Skeletal muscle tissue (tissue), 4 donors: ENCODE measurements around the gene INPPL1. TPM values are rescaled to one million over a fixed set of nuclear protein-coding genes. Genes with fewer than 3 reads are reported as not detected.
A peak's percentile ranks its signal among the peaks of the same experiment; 100 is the strongest.

ENCODE experiments used
- H3K27ac ChIP-seq: one replicate; pipeline ENCODE4 v1.7.0; 2013; ENCODE audit warnings: mild to moderate bottlenecking, low read depth, low read length, inconsistent platforms
- H3K27me3 ChIP-seq, 3 donors: one replicate each; pipeline ENCODE4 v1.7.0; 2013; ENCODE audit warnings: low read length in 3 of 3; ENCODE audit not compliant: control insufficient read depth in 3 of 3, insufficient read depth in 3 of 3
- H3K36me3 ChIP-seq, 3 donors: one replicate each; pipeline ENCODE4 v1.7.0; 2013; ENCODE audit warnings: low read length in 3 of 3; ENCODE audit not compliant: control insufficient read depth in 3 of 3, insufficient read depth in 3 of 3
- H3K4me1 ChIP-seq, 3 donors: one replicate each; pipeline ENCODE4 v1.7.0; 2013; ENCODE audit warnings: low read length in 3 of 3, mild to moderate bottlenecking in 3 of 3; ENCODE audit not compliant: control insufficient read depth in 3 of 3, insufficient read depth in 3 of 3
- H3K4me3 ChIP-seq, 3 donors: one replicate each; pipeline ENCODE4 v1.7.0; 2013; ENCODE audit warnings: low read length in 3 of 3
- H3K9ac ChIP-seq, 3 donors: one replicate each; pipeline ENCODE4 v1.7.0; 2013; ENCODE audit warnings: low read length in 3 of 3, mild to moderate bottlenecking in 3 of 3, moderate library complexity in 2 of 3, low read depth in 1 of 3
- H3K9me3 ChIP-seq, 3 donors: one replicate each; pipeline ENCODE4 v1.7.0; 2013; ENCODE audit warnings: low read length in 3 of 3; ENCODE audit not compliant: control insufficient read depth in 3 of 3
- total RNA-seq: library from RNA; depleted of rRNA; stranded (reverse); fragments of >200 nt; gene quantifications from one replicate; pipeline ENCODE4 v1.2.3, GENCODE V29; 2014
- donor health status: Osteomylitis.

The INPPL1 gene
- total RNA-seq, 1 donor from 2014 or later, result 50.6 TPM

DNA sequence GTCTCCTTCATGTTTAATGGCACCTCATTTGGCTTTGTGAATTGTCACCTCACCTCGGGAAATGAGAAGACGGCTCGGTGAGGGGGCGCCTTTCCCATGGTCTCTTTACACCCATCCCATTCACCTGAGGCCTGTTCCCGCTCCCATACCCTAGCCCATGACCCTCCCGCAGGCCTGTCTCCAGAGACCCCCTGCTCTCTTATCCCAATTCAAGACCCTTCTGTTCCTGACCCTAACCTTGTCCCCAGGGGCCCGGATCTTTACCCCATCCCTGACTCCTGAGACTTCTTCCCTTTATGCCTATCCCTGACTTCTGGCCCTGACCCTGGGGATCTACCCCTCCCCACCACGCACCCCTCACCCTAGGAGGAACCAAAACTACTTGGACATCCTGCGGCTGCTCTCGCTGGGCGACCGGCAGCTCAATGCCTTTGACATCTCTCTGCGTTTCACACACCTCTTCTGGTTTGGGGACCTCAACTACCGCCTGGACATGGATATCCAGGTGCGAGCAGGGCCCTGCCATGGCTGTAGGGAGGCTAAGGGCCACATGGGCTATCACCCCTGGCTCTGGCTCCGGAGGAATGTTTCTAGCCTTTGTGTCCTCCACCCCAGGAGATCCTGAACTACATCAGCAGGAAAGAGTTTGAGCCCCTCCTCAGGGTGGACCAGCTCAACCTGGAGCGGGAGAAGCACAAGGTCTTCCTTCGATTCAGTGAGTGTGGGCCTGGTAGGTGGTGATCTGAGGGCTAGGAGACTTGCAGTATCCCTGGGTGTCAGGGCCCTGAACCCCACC is 7.9 kb downstream of the INPPL1 start:
- no peak overlapping the region for H3K4me3 ChIP-seq
- no peak overlapping the region for H3K27ac ChIP-seq
- no peaks in the 10 kb centered on the region for H3K27me3 ChIP-seq
- peaks cover 86 to 90% (median 88%) of the 10 kb centered on the region in 3 donors for H3K36me3 ChIP-seq
- no peaks in the 10 kb centered on the region for H3K9me3 ChIP-seq
- H3K9ac ChIP-seq, result peak overlapping the region in 2 of 3 donors; percentile 3 to 10
- H3K4me1 ChIP-seq, result peaks cover 5 to 15% (median 6%) of the 10 kb centered on the region in 3 donors

DNA sequence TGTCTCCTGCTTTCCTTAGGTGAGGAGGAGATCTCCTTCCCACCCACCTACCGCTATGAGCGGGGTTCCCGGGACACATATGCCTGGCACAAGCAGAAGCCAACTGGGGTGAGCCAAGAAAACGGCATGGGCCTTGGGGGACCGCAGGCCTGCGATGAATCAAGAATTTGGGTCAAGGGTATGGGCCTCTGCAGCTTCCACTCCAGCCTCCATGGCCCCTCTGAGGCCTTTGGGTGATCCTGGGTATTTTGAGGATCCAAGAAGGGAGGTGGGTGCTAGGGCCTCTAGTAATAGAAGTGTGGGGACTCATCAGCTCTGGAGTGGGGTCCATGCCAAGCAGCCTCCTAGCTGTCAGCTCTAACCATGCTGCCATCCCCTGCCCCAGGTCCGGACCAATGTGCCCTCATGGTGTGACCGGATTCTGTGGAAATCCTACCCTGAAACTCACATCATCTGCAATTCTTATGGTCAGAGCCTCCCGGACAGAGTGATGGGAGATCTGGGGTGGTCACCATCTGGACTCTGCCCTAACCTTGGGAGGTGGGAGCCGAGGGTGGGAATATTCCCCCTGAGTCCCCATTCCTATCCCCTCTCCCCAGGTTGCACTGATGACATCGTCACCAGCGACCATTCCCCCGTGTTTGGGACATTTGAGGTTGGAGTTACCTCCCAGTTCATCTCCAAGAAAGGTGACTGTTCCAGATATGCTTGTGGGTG is 8.6 kb downstream of the INPPL1 start:
- Histone ChIP-seq H3K4me1 (peaks cover 2 to 9% (median 6%) of the 10 kb centered on the region in 3 donors), H3K36me3 (peaks cover 84 to 91% (median 87%) of the 10 kb centered on the region in 3 donors), H3K9me3 (no peaks in the 10 kb centered on the region), H3K9ac (no peak overlapping the region), H3K27me3 (no peaks in the 10 kb centered on the region), H3K27ac (no peak overlapping the region), H3K4me3 (no peak overlapping the region)

DNA sequence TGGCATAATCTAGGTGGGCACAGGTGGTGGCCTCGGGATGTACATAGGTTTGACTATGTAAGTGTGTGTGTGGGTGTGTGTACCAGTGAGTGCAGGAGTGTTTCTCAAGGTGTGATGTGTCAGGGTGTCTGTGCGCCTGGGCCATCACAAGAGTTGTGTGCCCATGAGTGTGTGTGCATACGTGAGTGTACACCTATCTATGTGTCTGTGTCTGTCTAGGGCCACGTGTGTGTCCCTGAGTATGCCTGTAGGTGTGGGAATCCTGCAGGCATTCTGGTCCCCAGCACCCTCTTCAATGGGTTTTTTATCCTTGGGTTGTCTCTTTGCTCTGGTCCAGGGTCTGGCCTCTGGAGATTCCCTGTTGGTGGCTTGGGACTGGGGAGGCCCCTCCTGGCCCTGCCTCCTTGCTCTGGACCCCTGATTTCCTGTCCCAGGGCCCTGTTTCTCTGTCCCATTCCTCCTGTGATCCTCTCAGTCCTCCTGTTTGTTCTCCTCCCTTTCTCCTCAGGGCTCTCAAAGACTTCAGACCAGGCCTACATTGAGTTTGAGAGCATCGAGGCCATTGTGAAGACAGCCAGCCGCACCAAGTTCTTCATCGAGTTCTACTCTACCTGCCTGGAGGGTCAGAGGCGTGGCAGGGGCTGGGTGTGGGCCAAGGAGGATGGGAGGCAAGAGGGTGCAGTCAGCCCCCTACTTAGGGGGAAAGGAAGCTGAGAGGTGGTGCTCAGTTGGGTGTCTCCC is 9.4 kb downstream of the INPPL1 start:
- H3K9me3 ChIP-seq, result no peaks in the 10 kb centered on the region
- peaks cover 6 to 9% (median 8%) of the 10 kb centered on the region in 3 donors for H3K4me1 ChIP-seq
- H3K27me3 ChIP-seq, result no peaks in the 10 kb centered on the region
- no peak overlapping the region for H3K27ac ChIP-seq
- H3K4me3 ChIP-seq, result no peak overlapping the region
- peak overlapping the region in 1 of 3 donors; percentile 8 for H3K9ac ChIP-seq
- peaks cover 78 to 85% (median 84%) of the 10 kb centered on the region in 3 donors for H3K36me3 ChIP-seq

DNA sequence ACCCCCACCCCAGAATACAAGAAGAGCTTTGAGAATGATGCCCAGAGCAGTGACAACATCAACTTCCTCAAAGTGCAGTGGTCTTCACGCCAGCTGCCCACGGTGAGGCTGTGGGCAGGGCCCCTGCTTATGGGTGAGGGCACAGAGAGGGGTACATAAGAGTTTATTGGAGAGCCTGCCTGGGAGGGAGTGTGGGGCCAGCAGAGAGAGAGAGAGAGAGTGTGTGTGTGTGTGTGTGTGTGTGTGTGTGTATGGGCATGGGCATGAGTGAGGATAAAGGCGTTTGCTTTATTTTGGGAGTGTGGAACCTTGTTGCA is 9.9 kb downstream of the INPPL1 start:
- no peaks in the 10 kb centered on the region for H3K9me3 ChIP-seq
- no peaks in the 10 kb centered on the region for H3K27me3 ChIP-seq
- H3K4me1 ChIP-seq, result peaks cover 11 to 14% (median 13%) of the 10 kb centered on the region in 3 donors
- H3K4me3 ChIP-seq, result no peak overlapping the region
- peak overlapping the region in 1 of 3 donors; percentile 14 for H3K9ac ChIP-seq
- no peak overlapping the region for H3K27ac ChIP-seq
- peaks cover 73 to 80% (median 78%) of the 10 kb centered on the region in 3 donors for H3K36me3 ChIP-seq

DNA sequence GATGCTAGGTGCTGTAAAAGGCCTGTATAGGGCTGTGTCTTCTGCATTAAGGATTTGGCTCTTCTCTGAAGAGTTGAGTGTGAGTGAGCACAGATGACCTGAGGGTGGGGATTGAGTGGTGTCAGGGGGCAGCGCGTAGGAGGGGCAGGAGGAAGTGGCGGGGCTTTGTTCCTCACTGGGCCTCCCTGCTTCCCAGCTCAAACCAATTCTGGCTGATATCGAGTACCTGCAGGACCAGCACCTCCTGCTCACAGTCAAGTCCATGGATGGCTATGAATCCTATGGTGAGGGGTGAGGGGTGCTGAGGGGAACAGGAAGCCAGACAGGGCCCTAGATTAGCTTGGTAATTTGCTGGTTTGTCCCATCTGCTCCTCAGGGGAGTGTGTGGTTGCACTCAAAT is 10.4 kb downstream of the INPPL1 start:
- H3K27ac ChIP-seq, result no peak overlapping the region
- peaks cover 68 to 76% (median 74%) of the 10 kb centered on the region in 3 donors for H3K36me3 ChIP-seq
- H3K4me3 ChIP-seq, result no peak overlapping the region
- no peaks in the 10 kb centered on the region for H3K9me3 ChIP-seq
- H3K9ac ChIP-seq, result no peak overlapping the region
- H3K4me1 ChIP-seq, result peaks cover 12 to 16% (median 14%) of the 10 kb centered on the region in 3 donors
- no peaks in the 10 kb centered on the region for H3K27me3 ChIP-seq

DNA sequence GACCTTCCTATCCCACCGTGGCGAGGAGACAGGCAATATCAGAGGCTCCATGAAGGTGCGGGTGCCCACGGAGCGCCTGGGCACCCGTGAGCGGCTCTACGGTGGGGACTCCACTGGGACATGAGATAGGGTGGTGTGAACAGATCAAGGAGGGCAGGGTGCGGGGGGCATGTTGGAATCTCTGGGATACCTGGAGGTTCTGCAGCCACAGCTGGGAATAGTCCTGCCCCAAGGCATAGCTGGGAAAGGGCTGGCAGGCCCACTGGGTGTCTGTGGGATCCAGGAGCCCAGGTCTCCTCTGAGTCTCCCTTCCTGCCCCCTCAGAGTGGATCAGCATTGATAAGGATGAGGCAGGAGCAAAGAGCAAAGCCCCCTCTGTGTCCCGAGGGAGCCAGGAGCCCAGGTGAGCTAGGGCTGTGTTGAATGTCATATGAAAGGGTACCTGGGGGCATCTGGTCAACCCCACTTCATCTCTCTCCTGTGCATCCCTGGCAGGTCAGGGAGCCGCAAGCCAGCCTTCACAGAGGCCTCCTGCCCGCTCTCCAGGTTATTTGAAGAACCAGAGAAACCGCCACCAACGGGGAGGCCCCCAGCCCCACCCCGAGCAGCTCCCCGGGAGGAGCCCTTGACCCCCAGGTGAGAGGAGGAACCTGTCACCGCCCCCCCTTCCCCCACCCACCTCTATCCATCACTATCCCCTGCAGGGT is 10.9 kb downstream of the INPPL1 start:
- no peak overlapping the region for H3K27ac ChIP-seq
- H3K4me3 ChIP-seq, result no peak overlapping the region
- H3K27me3 ChIP-seq, result peaks cover 0 to under 1% (median 0%) of the 10 kb centered on the region in 3 donors
- H3K9ac ChIP-seq, result no peak overlapping the region
- H3K36me3 ChIP-seq, result peaks cover 62 to 70% (median 68%) of the 10 kb centered on the region in 3 donors
- no peaks in the 10 kb centered on the region for H3K9me3 ChIP-seq
- H3K4me1 ChIP-seq, result peaks cover 18 to 22% (median 20%) of the 10 kb centered on the region in 3 donors

DNA sequence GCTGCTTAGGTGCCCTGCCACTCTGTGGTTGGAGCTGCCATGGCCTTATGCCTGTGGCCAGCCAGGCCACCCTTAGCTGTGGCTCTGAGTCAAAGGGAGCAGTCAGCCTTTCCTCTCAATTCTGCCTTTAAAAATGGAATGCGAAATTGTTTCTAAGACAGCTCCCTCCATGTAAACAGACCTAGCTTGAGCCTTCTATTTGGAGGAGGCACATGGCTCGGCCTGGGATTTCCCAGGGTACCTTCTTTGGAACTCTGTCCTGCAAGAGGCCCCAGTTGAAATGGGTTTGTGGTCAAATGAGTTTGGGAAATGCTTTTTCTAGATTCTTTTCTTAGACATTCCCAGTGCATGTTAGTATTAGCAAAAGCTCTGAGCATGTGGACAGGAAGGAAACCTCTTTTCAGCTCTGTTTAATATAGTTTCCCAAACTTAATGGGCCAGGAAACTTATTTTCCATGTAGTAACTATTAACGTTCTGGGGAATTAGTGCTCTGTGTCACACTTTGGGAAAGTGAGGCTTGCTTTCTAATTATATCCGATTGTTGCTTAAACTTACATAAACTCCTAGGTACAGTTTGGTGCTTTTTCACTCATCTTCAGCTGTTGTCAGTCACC is 11.6 kb downstream of the INPPL1 start:
- no peaks in the 10 kb centered on the region for H3K9me3 ChIP-seq
- H3K27me3 ChIP-seq, result peaks cover 4 to 6% (median 6%) of the 10 kb centered on the region in 3 donors
- no peak overlapping the region for H3K4me3 ChIP-seq
- H3K27ac ChIP-seq, result peak overlapping the region; percentile 7
- no peak overlapping the region for H3K9ac ChIP-seq
- H3K4me1 ChIP-seq, result peaks cover 18 to 24% (median 22%) of the 10 kb centered on the region in 3 donors
- H3K36me3 ChIP-seq, result peaks cover 55 to 63% (median 61%) of the 10 kb centered on the region in 3 donors

DNA sequence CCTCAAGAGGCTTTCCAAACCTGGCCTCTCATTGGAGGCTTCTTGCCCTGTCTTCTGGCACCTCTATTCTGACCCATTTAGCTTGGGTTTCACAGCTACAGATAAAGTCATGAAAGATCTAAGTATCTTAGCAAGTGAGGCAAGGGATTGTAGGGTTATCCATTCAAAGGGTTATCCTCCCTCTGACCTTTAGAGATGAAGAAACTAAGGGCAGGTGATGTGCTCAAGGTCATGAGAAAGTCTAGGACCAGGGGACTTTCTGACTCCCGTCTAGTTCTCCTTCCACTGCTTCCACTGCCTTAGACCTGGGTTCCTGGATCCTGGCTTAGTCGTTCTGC is 12.2 kb downstream of the INPPL1 start:
- Histone ChIP-seq H3K4me1 (peaks cover 16 to 24% (median 22%) of the 10 kb centered on the region in 3 donors), H3K9ac (no peak overlapping the region), H3K9me3 (no peaks in the 10 kb centered on the region), H3K27me3 (peaks cover 4 to 6% (median 6%) of the 10 kb centered on the region in 3 donors), H3K4me3 (no peak overlapping the region), H3K36me3 (peaks cover 50 to 57% (median 56%) of the 10 kb centered on the region in 3 donors), H3K27ac (peak overlapping the region; percentile 7)
